WERI-Rb-1 (cell line): Measurements from ENCODE around the gene DNAJC11.

Source experiments
- DNase-seq: peaks from one replicate; pipeline ENCODE4 v3.0.0-alpha.2; 2020
- H3K27ac ChIP-seq: fragments of 250-450 bp; sonication (Bioruptor Pico); 2 replicates; pipeline ENCODE4 v1.5.1; 2020; ENCODE audit warnings: mild to moderate bottlenecking, moderate library complexity
- H3K27me3 ChIP-seq: fragments of 250-450 bp; sonication (Bioruptor Pico); 2 replicates; pipeline ENCODE4 v1.5.1; 2021; ENCODE audit warnings: mild to moderate bottlenecking, low read depth, moderate library complexity; ENCODE audit not compliant: insufficient read depth, severe bottlenecking
- H3K36me3 ChIP-seq: fragments of 250-450 bp; sonication (Bioruptor Pico); 2 replicates; pipeline ENCODE4 v1.5.1; 2020; ENCODE audit warnings: mild to moderate bottlenecking, moderate library complexity
- H3K4me3 ChIP-seq: 2 replicates; pipeline ENCODE4 v1.5.1; 2011; ENCODE audit warnings: low read depth, mild to moderate bottlenecking, control low read depth, low read length
- H3K9me3 ChIP-seq: fragments of 250-450 bp; sonication (Bioruptor Pico); 2 replicates; pipeline ENCODE4 v1.5.1; 2021; ENCODE audit warnings: mild to moderate bottlenecking, moderate library complexity; ENCODE audit not compliant: severe bottlenecking
- TF ChIP-seq, protein P1 (sequence below): IDR thresholded peaks from 2 replicates; pipeline ENCODE4 v1.5.1; 2011; ENCODE audit warnings: low read depth, mild to moderate bottlenecking, control low read depth, inconsistent platforms, low read length

Gene DNAJC11

GRCh38 chr1:6599141-6599975 lies 102.3 kb downstream of the DNAJC11 start:
- no peaks in the 10 kb centered on the region for H3K9me3 ChIP-seq
- peaks cover 54% of the 10 kb centered on the region for H3K36me3 ChIP-seq
- no peak overlapping the region for H3K4me3 ChIP-seq
- TF ChIP-seq, protein P1, sequence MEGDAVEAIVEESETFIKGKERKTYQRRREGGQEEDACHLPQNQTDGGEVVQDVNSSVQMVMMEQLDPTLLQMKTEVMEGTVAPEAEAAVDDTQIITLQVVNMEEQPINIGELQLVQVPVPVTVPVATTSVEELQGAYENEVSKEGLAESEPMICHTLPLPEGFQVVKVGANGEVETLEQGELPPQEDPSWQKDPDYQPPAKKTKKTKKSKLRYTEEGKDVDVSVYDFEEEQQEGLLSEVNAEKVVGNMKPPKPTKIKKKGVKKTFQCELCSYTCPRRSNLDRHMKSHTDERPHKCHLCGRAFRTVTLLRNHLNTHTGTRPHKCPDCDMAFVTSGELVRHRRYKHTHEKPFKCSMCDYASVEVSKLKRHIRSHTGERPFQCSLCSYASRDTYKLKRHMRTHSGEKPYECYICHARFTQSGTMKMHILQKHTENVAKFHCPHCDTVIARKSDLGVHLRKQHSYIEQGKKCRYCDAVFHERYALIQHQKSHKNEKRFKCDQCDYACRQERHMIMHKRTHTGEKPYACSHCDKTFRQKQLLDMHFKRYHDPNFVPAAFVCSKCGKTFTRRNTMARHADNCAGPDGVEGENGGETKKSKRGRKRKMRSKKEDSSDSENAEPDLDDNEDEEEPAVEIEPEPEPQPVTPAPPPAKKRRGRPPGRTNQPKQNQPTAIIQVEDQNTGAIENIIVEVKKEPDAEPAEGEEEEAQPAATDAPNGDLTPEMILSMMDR, result no peak
- no peaks in the 10 kb centered on the region for H3K27me3 ChIP-seq
- H3K27ac ChIP-seq, result no peak overlapping the region
- DNase-seq, result no peak

DNA sequence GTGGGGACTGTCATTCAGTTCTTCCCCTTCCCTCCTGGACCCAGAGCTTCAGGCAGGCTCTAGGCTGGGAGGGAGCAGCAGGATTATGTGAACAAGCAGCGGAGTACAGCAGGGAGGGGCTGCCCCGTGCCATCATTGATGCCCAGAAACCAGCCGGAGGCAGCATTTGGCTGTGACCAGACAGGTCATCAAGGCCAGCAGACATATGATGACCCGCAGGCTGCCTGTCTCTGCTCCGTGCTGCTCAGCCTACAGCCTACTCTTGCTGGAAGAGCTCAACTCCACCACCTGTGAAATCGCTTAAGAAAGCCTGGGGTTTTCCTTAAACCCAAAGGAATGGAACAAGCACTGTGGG lies 103.9 kb downstream of the DNAJC11 start:
- no peak for DNase-seq
- Histone ChIP-seq H3K27ac (no peak overlapping the region), H3K27me3 (no peaks in the 10 kb centered on the region), H3K4me3 (no peak overlapping the region), H3K9me3 (no peaks in the 10 kb centered on the region), H3K36me3 (peaks cover 70% of the 10 kb centered on the region)
- TF ChIP-seq, protein P1, result no peak

DNA sequence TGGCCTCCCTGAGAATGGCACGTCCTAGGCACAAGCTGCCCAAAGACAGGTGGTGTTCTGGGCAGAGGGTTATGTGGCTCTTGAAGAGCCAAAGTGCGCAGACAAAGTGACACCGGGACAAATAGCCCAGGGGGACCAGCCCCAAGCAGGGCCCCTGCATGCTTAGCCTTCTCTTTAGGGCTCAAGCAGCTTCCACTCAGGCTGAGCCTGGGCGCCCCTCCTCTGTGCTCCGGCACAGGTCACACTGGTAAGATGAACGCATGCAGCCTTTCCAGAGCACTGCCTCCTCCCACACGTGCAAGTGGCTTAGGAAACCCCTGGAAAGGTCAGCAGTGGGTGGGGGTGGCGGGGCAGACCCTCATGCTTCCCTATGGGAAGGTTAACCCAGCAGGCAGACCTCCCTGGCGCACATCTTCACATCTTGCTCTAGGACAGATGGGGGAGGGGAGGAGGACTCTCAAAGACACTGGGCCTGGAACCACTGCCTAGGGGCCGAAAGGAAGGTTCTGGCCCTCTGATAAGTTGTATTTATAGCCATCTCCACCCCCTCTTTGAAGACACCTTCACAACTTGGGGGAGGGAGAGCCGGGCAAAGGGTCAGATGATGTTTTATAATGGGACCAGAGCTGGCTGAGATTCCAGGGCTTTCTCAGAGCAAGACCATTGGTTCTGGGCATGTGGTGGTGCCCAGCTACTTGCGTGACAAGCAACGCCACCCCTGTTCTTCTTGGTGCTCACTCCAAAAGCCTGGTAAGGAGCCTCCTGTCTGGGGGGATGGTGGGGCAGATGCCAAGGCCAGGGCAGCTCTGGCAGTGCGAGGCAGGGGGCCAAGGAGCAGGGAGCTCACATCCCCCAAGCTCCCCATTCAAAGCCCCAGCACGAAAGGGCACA lies 104.5 kb downstream of the DNAJC11 start:
- no peak for DNase-seq
- Histone ChIP-seq H3K4me3 (no peak overlapping the region), H3K27ac (no peak overlapping the region), H3K27me3 (no peaks in the 10 kb centered on the region), H3K9me3 (no peaks in the 10 kb centered on the region), H3K36me3 (peaks cover 74% of the 10 kb centered on the region)
- TF ChIP-seq, protein P1, result no peak

GRCh38 chr1:6596351-6596750 lies 105.3 kb downstream of the DNAJC11 start:
- Histone ChIP-seq H3K27me3 (no peaks in the 10 kb centered on the region), H3K9me3 (no peaks in the 10 kb centered on the region), H3K36me3 (peaks cover 78% of the 10 kb centered on the region), H3K4me3 (no peak overlapping the region), H3K27ac (peak overlapping the region; percentile 92)
- no peak for DNase-seq
- TF ChIP-seq, protein P1, result no peak

DNA sequence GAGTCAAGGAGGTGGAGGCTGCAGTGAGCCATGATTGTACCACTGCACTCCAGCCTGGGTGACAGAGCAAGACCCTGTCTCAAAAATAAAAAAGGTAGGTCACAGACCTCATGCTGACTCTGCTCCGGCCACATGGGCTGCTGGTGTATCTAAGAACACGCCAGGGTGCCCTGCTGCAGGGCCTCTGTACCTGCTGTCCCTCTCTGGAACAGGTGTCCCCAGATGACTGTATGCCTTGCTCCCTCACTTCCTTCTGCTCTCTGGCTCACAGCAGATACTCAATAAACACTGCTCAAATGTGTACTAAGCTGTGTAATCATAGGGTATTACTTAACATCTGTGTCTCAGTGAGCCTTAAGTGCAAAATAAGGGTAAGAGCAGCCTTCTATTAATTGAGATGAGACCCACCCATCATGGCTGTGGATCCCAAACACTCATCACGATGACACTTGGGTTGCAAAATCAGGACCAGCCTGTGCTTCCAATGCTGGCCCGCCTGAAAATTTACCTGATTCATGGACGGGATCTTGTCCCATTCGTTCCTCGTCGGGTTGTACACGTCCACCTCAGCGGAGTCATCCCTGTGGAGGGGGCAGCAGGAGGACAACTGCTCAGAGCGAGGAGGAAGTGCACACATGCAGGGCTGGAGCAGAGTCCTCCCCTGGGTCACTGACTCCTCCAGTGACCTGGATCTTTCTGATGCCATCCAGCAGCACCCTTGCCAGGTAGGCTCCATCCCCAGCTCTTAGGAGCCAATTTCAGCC lies 106.5 kb downstream of the DNAJC11 start:
- Histone ChIP-seq H3K36me3 (peaks cover 88% of the 10 kb centered on the region), H3K9me3 (no peaks in the 10 kb centered on the region), H3K27ac (peak overlapping the region; percentile 92), H3K4me3 (no peak overlapping the region), H3K27me3 (no peaks in the 10 kb centered on the region)
- peak; percentile 77 for DNase-seq
- TF ChIP-seq, protein P1, result no peak
